Naive B cell (primary cell): ENCODE data around the gene CDH12. TPM values are rescaled to one million over a fixed set of nuclear protein-coding genes. Genes with fewer than 3 reads are reported as not detected.

Experiments
- ATAC-seq, 2 donors: fragments of 150-1000 bp; cut with Tn5 transposase; 2 replicates each; pipeline ENCODE4 v1.10.0; 2021; ENCODE audit warnings: low read depth in 2 of 2, mild to moderate bottlenecking in 2 of 2, moderate library complexity in 2 of 2
- DNase-seq: peaks from one replicate; pipeline ENCODE4 v3.0.0; 2022
- H3K27ac Mint-ChIP-seq, 6 donors: one replicate each; pipeline ENCODE4 v1.8.0; 2020 to 2022; ENCODE audit warnings: mild to moderate bottlenecking in 6 of 6, mixed read lengths in 6 of 6, moderate library complexity in 5 of 6, inconsistent platforms in 2 of 6
- H3K27me3 Mint-ChIP-seq, 3 donors: one replicate each; pipeline ENCODE4 v1.8.0; 2021 to 2022; ENCODE audit warnings: mixed read lengths in 3 of 3, mild to moderate bottlenecking in 1 of 3
- H3K36me3 Mint-ChIP-seq, 2 donors: one replicate each; pipeline ENCODE4 v1.8.0; 2020 to 2022; ENCODE audit warnings: mixed read lengths in 2 of 2, inconsistent platforms in 1 of 2, mild to moderate bottlenecking in 1 of 2
- H3K4me1 Mint-ChIP-seq, 3 donors: one replicate each; pipeline ENCODE4 v1.8.0; 2020 to 2022; ENCODE audit warnings: mixed read lengths in 3 of 3, inconsistent platforms in 1 of 3, mild to moderate bottlenecking in 1 of 3, moderate library complexity in 1 of 3
- H3K4me3 Mint-ChIP-seq, 8 donors: one replicate each; pipeline ENCODE4 v1.8.0; 2020 to 2022; ENCODE audit warnings: mild to moderate bottlenecking in 8 of 8, mixed read lengths in 8 of 8, moderate library complexity in 8 of 8, inconsistent platforms in 2 of 8
- H3K9me3 Mint-ChIP-seq, 7 donors: one replicate each; pipeline ENCODE4 v1.8.0; 2020 to 2022; ENCODE audit warnings: mixed read lengths in 7 of 7, mild to moderate bottlenecking in 5 of 7, inconsistent platforms in 2 of 7, moderate library complexity in 1 of 7
- polyA plus RNA-seq, 6 donors: library from polyadenylated mRNA; unstranded; fragments of 300-500 nt; fragmentation: Illumina TruSeq; gene quantifications; one replicate each; pipeline ENCODE4 v1.2.3, GENCODE V29; 2021; ENCODE audit warnings: low read depth in 6 of 6

Gene CDH12
- polyA plus RNA-seq, 6 donors from 2014 or later = not detected

GRCh38 chr5:22665801-22666200, 187.3 kb downstream of the CDH12 start:
- no peaks in the 10 kb centered on the region for H3K27me3 Mint-ChIP-seq
- H3K27ac Mint-ChIP-seq = no peak overlapping the region
- ATAC-seq = no peak
- no peaks in the 10 kb centered on the region for H3K36me3 Mint-ChIP-seq
- no peaks in the 10 kb centered on the region for H3K4me1 Mint-ChIP-seq
- no peak overlapping the region for H3K4me3 Mint-ChIP-seq
- H3K9me3 Mint-ChIP-seq = peaks cover 0 to 6% (median 0%) of the 10 kb centered on the region in 7 donors
- no peak for DNase-seq

- DNase-seq (no peak), ATAC-seq (no peak)
- no peak overlapping the region for H3K27ac Mint-ChIP-seq
- H3K27me3 Mint-ChIP-seq = no peaks in the 10 kb centered on the region
- H3K9me3 Mint-ChIP-seq = no peaks in the 10 kb centered on the region
- H3K4me1 Mint-ChIP-seq = no peaks in the 10 kb centered on the region
- H3K4me3 Mint-ChIP-seq = no peak overlapping the region
- no peaks in the 10 kb centered on the region for H3K36me3 Mint-ChIP-seq
Measured at GRCh38 chr5:22663134-22663533, 190.0 kb downstream of the CDH12 start.

GRCh38 chr5:22662391-22662790, 190.8 kb downstream of the CDH12 start:
- H3K4me3 Mint-ChIP-seq = no peak overlapping the region
- no peak overlapping the region for H3K27ac Mint-ChIP-seq
- no peak for DNase-seq
- H3K27me3 Mint-ChIP-seq = no peaks in the 10 kb centered on the region
- H3K36me3 Mint-ChIP-seq = no peaks in the 10 kb centered on the region
- no peaks in the 10 kb centered on the region for H3K4me1 Mint-ChIP-seq
- H3K9me3 Mint-ChIP-seq = no peaks in the 10 kb centered on the region
- ATAC-seq = no peak

- Mint-ChIP-seq H3K4me3 (no peak overlapping the region), H3K36me3 (no peaks in the 10 kb centered on the region), H3K4me1 (no peaks in the 10 kb centered on the region), H3K27ac (no peak overlapping the region), H3K9me3 (peaks cover 0 to 6% (median 0%) of the 10 kb centered on the region in 7 donors), H3K27me3 (no peaks in the 10 kb centered on the region)
- DNase-seq (no peak), ATAC-seq (no peak)
Measured at GRCh38 chr5:22651355-22651754, 201.8 kb downstream of the CDH12 start.

- Mint-ChIP-seq H3K4me3 (no peak overlapping the region), H3K36me3 (no peaks in the 10 kb centered on the region), H3K27me3 (no peaks in the 10 kb centered on the region), H3K4me1 (no peaks in the 10 kb centered on the region), H3K27ac (no peak overlapping the region), H3K9me3 (peaks cover 0 to 6% (median 0%) of the 10 kb centered on the region in 7 donors)
- ATAC-seq (no peak), DNase-seq (no peak)
Measured at GRCh38 chr5:22650511-22650910, 202.6 kb downstream of the CDH12 start.

GRCh38 chr5:22649074-22649473, 204.1 kb downstream of the CDH12 start:
- ATAC-seq = no peak
- Mint-ChIP-seq H3K4me3 (no peak overlapping the region), H3K4me1 (no peaks in the 10 kb centered on the region), H3K27me3 (no peaks in the 10 kb centered on the region), H3K36me3 (no peaks in the 10 kb centered on the region), H3K27ac (no peak overlapping the region), H3K9me3 (peaks cover 0 to 5% (median under 1%) of the 10 kb centered on the region in 7 donors)
- no peak for DNase-seq

- no peak overlapping the region for H3K4me3 Mint-ChIP-seq
- ATAC-seq (no peak), DNase-seq (no peak)
- no peaks in the 10 kb centered on the region for H3K4me1 Mint-ChIP-seq
- H3K27ac Mint-ChIP-seq = no peak overlapping the region
- peaks cover 0 to 8% (median 3%) of the 10 kb centered on the region in 7 donors for H3K9me3 Mint-ChIP-seq
- H3K36me3 Mint-ChIP-seq = no peaks in the 10 kb centered on the region
- H3K27me3 Mint-ChIP-seq = no peaks in the 10 kb centered on the region
Measured at GRCh38 chr5:22644859-22645258, 208.3 kb downstream of the CDH12 start.

- no peaks in the 10 kb centered on the region for H3K27me3 Mint-ChIP-seq
- no peak overlapping the region for H3K4me3 Mint-ChIP-seq
- DNase-seq (no peak), ATAC-seq (no peak)
- no peaks in the 10 kb centered on the region for H3K4me1 Mint-ChIP-seq
- no peak overlapping the region for H3K27ac Mint-ChIP-seq
- H3K9me3 Mint-ChIP-seq = peaks cover 0 to 7% (median 3%) of the 10 kb centered on the region in 7 donors
- no peaks in the 10 kb centered on the region for H3K36me3 Mint-ChIP-seq
Measured at GRCh38 chr5:22643356-22643755, 209.8 kb downstream of the CDH12 start.

GRCh38 chr5:22631683-22632082, 221.5 kb downstream of the CDH12 start:
- no peak overlapping the region for H3K4me3 Mint-ChIP-seq
- peaks cover 0 to 5% (median 1%) of the 10 kb centered on the region in 7 donors for H3K9me3 Mint-ChIP-seq
- no peaks in the 10 kb centered on the region for H3K36me3 Mint-ChIP-seq
- no peaks in the 10 kb centered on the region for H3K4me1 Mint-ChIP-seq
- no peak for ATAC-seq
- no peak for DNase-seq
- no peak overlapping the region for H3K27ac Mint-ChIP-seq
- no peaks in the 10 kb centered on the region for H3K27me3 Mint-ChIP-seq

GRCh38 chr5:22627029-22627428, 226.1 kb downstream of the CDH12 start:
- Mint-ChIP-seq H3K4me1 (no peaks in the 10 kb centered on the region), H3K36me3 (no peaks in the 10 kb centered on the region), H3K4me3 (no peak overlapping the region), H3K27me3 (no peaks in the 10 kb centered on the region), H3K9me3 (peaks cover 3 to 14% (median 9%) of the 10 kb centered on the region in 7 donors), H3K27ac (no peak overlapping the region)
- ATAC-seq (no peak), DNase-seq (no peak)

GRCh38 chr5:22625451-22625850, 227.7 kb downstream of the CDH12 start:
- no peaks in the 10 kb centered on the region for H3K36me3 Mint-ChIP-seq
- H3K4me3 Mint-ChIP-seq = no peak overlapping the region
- ATAC-seq = no peak
- no peak for DNase-seq
- H3K4me1 Mint-ChIP-seq = no peaks in the 10 kb centered on the region
- no peaks in the 10 kb centered on the region for H3K27me3 Mint-ChIP-seq
- H3K27ac Mint-ChIP-seq = no peak overlapping the region
- H3K9me3 Mint-ChIP-seq = peaks cover 3 to 15% (median 9%) of the 10 kb centered on the region in 7 donors

- DNase-seq (no peak), ATAC-seq (no peak)
- peaks cover 0 to 4% (median 0%) of the 10 kb centered on the region in 3 donors for H3K27me3 Mint-ChIP-seq
- no peaks in the 10 kb centered on the region for H3K4me1 Mint-ChIP-seq
- H3K9me3 Mint-ChIP-seq = peaks cover 3 to 15% (median 6%) of the 10 kb centered on the region in 7 donors
- no peak overlapping the region for H3K27ac Mint-ChIP-seq
- H3K4me3 Mint-ChIP-seq = no peak overlapping the region
- H3K36me3 Mint-ChIP-seq = no peaks in the 10 kb centered on the region
Measured at GRCh38 chr5:22621084-22621483, 232.1 kb downstream of the CDH12 start.

- no peaks in the 10 kb centered on the region for H3K36me3 Mint-ChIP-seq
- H3K4me1 Mint-ChIP-seq = no peaks in the 10 kb centered on the region
Measured at GRCh38 chr5:22615964-22616363, 237.2 kb downstream of the CDH12 start.

GRCh38 chr5:22614486-22615094, 238.6 kb downstream of the CDH12 start:
- peaks cover 0 to 6% (median 0%) of the 10 kb centered on the region in 7 donors for H3K9me3 Mint-ChIP-seq
- no peak for DNase-seq
- no peak overlapping the region for H3K4me3 Mint-ChIP-seq
- no peaks in the 10 kb centered on the region for H3K36me3 Mint-ChIP-seq
- no peaks in the 10 kb centered on the region for H3K4me1 Mint-ChIP-seq
- no peak for ATAC-seq
- peaks cover 0 to 4% (median 0%) of the 10 kb centered on the region in 3 donors for H3K27me3 Mint-ChIP-seq
- no peak overlapping the region for H3K27ac Mint-ChIP-seq

More at GRCh38 chr5:22615964-22616363, 237.2 kb downstream of the CDH12 start:
- ATAC-seq (no peak), DNase-seq (no peak)
- Mint-ChIP-seq H3K9me3 (peaks cover 0 to 6% (median 0%) of the 10 kb centered on the region in 7 donors), H3K27me3 (peaks cover 0 to 4% (median 0%) of the 10 kb centered on the region in 3 donors), H3K4me3 (no peak overlapping the region), H3K27ac (no peak overlapping the region)

- DNase-seq = no peak
- Mint-ChIP-seq H3K27me3 (no peaks in the 10 kb centered on the region), H3K9me3 (no peaks in the 10 kb centered on the region), H3K36me3 (no peaks in the 10 kb centered on the region), H3K27ac (no peak overlapping the region), H3K4me1 (no peaks in the 10 kb centered on the region), H3K4me3 (no peak overlapping the region)
- no peak for ATAC-seq
Measured at GRCh38 chr5:22612928-22613327, 240.2 kb downstream of the CDH12 start.
